Colon (tissue), 2 donors: Measurements from ENCODE around the gene ADAP1.
"Not testable (repeated sequence)": the region's sequence is repeated elsewhere in the genome, so short reads cannot be mapped to it uniquely, and the experiment has no call there.

Source experiments
- FAIRE-seq: peaks from 2 replicates; lab custom pipeline; 2012; peaks lifted over from hg19 to GRCh38; lab: Jason Lieb, UNC
- donor health status: control.
- donor health status: control.

Gene ADAP1

DNA sequence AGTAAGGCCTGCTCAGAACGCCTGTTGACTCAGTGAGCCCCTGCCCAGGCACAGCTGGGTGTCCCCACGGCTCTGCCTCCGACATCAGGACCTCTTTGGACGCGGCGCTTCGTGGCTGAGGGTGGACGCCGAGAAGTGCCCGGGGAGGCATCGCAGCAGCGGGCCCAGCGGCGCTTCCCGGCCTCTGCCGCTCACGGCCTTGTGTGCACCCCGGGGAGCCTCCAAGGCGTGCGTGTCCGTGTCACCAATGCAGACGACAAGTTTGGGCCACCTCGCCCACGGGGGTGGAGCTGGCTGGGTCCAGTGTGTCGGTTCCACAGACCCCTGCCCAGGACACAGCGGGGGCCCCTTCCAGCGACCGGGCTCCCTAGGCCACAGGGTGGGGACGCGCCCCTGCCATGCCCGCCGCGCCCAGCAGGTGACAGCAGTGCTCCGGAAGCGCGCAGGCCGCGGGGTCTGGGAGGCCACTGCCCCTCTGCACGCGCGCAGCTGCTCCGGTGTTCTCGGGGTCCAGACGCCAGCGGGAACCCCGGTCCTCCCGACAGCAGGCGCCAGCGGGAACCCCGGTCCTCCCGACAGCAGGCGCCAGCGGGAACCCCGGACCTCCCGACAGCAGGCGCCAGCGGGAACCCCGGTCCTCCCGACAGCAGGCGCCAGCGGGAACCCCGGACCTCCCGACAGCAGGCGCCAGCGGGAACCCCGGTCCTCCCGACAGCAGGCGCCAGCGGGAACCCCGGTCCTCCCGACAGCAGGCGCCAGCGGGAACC lies 45.7 kb downstream of the ADAP1 start:
- FAIRE-seq: not testable (repeated sequence)

DNA sequence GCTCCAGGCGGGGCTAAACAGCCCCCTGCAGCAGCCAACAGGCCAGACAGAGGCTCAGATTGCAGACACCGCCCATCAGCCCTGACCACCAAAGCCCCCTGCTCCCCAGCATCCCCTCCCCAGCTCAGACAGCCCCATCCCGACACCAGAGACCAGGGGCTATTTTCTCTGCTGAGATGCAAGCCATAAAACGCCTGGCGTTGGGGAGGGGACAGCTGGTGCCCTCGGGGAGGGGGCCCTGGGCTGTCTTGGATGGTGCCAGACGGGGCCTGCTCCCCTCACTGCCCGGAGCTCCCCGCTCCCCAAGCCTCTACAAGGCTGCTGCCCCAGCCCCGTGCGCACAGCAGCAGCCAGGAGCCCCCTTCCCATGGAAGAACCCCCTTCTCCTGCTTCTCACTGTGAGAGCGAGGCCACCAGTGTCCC lies 46.3 kb downstream of the ADAP1 start:
- FAIRE-seq: no peak

- no peak for FAIRE-seq
These were observed 47.1 kb downstream of the ADAP1 start for GRCh38 chr7:907158-907980.

- FAIRE-seq: no peak
These were observed 47.7 kb downstream of the ADAP1 start for GRCh38 chr7:906776-907157.

DNA sequence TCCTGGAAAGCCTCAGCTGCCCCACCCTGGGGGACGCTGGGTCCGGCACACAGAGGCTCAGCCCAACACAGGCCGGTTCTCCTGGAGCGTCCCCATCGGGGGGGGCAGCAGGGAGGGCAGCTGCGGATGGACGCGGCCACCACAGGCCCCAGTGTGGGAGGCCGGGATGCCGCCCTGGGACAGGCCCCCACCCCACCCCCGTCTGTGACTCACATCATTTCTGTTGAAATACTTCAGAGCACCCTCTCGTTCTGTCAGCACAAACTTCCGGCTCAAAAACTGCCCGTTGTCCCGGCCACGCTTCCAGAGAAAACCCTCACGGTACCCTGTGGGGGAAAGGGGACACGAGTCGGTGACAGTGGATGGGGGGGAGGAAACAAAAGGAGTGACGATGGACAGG lies 49.6 kb downstream of the ADAP1 start:
- no peak for FAIRE-seq

DNA sequence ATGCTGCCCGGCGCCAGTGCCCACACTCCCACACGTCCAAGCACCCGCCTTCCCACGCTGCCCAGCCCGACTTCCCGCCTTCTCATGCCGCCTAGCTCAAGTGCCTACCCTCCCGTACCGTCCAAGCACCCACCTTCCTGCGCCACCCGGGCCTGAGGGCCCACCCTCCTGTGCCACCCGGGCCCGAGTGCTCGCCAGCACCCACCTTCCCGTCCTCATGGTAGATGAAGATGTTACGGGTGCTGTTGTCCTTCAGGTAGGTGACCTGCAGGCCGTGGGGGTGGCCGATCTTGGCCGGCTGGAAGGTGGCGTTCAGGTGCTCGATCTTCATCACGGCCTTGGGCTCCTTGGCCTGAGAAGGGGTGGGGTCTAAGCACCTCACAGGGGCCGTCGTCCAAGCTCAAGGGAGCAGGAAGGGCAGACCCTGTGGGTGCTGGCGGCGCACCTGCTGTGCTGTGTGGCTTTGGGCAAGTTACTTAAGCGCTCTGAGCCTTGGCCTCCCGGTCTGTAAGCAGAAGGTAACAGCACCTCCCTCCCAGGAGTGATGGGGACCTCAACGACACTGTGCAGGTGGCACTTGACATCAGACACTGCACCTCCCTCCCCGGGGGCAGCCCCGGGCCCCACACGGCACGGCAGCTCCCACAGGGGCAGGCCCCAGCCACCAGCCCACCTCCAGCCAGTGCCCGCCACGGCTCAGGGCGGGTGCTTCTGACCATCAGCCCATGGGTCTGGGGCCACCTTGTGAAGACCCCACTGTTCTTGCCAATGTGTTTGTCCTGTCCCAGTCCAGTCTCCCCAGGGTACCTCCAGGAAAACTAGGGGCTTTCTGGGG lies 50.3 kb downstream of the ADAP1 start:
- FAIRE-seq: no peak

DNA sequence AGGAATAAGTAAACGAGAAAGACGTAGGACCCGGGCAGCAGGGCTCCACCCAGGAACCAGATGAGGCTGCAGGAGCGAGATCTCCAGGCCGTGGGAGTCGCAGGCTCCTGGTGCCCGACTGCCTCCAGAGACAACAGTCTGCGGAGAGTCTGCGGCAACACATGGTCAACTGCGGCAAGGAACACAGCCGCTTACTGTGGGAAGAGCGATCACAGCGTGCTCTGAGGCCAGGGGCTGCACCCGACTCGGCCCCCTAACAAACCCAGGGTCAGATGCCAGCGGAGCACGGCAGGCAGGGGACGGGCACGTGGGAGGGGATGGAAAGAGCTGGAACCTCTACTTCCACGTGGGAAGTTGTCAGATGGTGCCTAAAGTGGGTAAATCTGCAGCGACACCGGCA lies 51.5 kb downstream of the ADAP1 start:
- no peak for FAIRE-seq

GRCh38 chr7:901388-902154 lies 52.9 kb downstream of the ADAP1 start:
- no peak for FAIRE-seq

GRCh38 chr7:901041-901387 lies 53.5 kb downstream of the ADAP1 start:
- no peak for FAIRE-seq

DNA sequence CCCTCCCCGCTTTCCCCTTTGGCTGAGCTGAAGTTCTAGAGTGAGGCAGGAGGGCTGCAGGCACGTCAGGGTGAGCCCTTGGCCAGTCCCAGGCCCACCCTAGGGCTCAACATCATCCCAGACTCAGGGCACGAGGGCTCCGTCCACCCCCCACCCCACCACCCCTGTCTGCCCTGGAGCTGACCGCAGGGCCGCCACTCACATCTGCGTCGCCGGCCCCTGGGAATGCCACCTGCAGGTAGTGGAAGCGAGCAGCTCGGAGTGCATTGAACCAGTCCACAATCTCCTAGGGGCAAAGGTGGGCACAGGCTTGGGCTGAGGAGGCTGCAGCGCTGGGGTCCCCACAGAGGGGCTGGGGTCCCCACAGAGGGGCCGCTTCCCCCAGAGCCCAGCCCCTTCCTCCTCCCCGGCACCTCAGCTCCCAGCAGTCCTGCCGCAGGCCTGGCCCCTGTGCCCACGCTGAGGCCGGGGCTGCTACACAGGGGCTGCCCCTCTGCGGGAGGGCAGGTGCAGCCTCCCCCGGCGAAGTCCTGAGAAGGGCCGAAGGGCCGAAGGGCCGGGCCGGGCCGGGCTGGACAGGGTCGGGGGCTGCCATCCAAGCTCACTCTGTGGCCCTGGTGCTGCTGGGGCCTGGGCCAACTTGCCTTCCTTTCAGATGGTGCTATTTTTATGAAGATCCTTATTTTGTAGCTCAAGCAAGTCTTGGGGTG lies 54.0 kb downstream of the ADAP1 start:
- FAIRE-seq: no peak

- FAIRE-seq: no peak
These were observed 54.7 kb downstream of the ADAP1 start for GRCh38 chr7:899806-900205.

GRCh38 chr7:898855-899681 lies 55.4 kb downstream of the ADAP1 start:
- FAIRE-seq: no peak

DNA sequence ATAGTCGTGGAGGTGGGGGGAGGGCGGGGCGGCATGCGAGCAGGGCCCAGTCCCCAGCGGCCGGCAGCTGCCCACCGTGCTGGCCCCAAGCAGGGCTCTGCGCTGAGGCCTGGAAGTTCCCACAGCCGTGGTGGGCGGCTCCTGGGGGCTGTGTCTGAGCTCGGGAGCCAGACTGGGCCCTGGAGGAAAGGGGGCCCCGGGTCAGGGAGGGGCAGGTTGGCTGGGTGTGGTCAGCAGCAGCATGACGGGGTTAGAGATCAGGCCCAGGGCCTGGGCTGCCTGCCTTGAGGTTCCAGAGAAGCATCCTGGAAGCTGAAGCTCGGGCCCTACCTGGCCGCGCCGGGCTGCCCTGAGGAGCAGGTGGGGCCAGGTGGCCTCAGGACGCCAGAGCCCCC lies 56.0 kb downstream of the ADAP1 start:
- no peak for FAIRE-seq

GRCh38 chr7:897771-898376 lies 56.6 kb downstream of the ADAP1 start:
- no peak for FAIRE-seq

DNA sequence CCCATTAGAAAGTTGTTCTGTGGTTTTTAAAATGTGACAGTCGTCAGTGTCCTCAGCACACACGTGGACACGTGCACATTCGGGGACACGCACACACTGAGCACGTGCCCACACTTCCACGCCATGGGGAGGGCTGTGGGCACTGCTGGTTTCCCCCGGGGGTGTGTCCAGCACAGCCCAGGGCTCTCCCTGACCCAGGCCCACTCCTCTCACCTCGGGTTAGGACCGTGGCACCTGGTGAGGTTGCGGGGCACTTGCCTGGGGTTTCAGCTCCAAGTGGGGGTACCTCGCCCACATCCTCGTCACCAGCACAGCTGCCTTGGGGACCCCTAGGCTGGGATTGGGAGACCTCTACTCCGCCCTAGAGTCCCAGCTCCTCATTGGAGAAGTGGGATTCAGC lies 57.4 kb downstream of the ADAP1 start:
- FAIRE-seq: no peak

- no peak for FAIRE-seq
These were observed 58.0 kb downstream of the ADAP1 start for GRCh38 chr7:896346-897075.

GRCh38 chr7:895451-896052 lies 58.9 kb downstream of the ADAP1 start:
- no peak for FAIRE-seq

DNA sequence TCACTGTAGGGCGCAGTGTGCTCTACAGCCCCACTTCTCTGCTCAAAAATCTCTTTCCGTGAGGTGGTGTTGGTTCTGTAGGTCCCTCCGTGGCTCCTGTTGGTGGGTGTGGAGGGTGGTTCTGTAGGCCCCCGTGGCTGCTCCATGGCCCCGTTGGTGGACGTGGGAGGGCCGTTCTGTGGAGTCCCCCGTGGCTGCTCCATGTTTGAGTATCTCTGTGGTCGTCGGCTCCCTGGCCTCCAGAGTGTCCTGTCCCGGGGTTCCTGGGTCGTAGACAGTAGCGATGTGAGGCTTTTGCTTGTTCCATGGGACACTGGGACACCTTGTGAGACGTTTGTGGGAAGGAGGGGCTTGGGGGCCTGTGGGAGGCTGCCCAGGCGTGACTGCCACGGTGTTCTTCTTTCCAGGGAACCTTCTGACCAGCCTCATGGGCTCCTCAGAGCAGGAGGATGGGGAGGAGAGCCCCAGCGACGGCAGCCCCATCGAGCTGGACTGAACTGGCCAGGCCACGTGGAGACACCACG lies 59.5 kb downstream of the ADAP1 start:
- FAIRE-seq: no peak
